ENCODE results near the gene TMC1. TPM values are rescaled to one million over a fixed set of nuclear protein-coding genes. Genes with fewer than 3 reads are reported as not detected.

The TMC1 gene
- total and polyA plus RNA-seq, 9 donors: 0.39 to 1.4 (median 0.65) TPM

DNA sequence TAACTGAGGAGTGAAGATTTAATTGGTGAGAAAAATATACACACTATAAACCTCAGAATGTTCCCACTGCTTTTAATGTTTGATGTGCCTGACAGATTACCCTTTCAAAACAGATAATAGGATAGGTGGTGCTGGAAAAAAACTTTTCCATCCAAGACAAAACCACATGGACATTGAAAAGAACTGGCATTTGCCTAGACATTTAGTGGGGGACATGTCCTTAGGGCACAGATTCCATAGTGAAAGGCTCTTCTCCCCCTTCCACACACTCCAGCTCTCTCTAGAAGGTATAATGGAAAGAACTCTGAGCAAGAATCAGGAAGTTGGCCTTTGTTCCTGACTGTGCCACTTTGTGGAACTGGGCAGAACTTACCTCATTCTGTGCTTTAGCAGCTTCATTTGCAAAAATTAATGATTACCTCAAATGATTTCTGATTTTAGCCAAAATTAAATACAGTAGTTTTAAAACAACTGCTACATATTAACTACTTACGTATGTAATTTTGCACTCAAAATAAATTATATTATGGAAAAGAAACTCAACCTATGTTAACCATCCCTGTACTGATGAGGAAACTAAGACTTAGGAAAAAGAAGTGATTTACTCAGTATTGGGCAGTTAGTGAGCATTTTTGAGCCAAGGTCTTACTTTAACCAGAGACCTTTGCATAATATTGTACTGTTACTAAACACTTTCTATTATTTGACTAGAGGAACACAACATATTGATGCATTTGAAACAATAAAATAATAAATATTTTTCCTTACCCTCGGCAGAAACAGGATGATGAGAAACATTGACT is 43.3 kb downstream of the TMC1 start:
- no CpG with 5 or more reads among the region's 2 CpGs for WGBS (ENCODE audit: insufficient coverage)
- Histone ChIP-seq H3K9me3 (replicated peaks; ENCODE audit: control insufficient read depth, low read depth, low read length) (no peaks in the 10 kb centered on the region), H3K27ac (ENCODE audit: low read length) (no peak overlapping the region), H3K27me3 (ENCODE audit: control insufficient read depth, insufficient read depth, low read length) (no peaks in the 10 kb centered on the region), H3K36me3 (ENCODE audit: control insufficient read depth, insufficient read depth, low read length) (no peaks in the 10 kb centered on the region), H3K4me1 (ENCODE audit: control insufficient read depth, insufficient read depth, low read length) (no peaks in the 10 kb centered on the region), H3K4me3 (ENCODE audit: low read length) (no peak overlapping the region)
- DNase-seq: no peak

- no peak overlapping the region for H3K27ac ChIP-seq (ENCODE audit: low read length)
- no peak for DNase-seq
- H3K4me1 ChIP-seq (ENCODE audit: control insufficient read depth, insufficient read depth, low read length): no peaks in the 10 kb centered on the region
- no peaks in the 10 kb centered on the region for H3K27me3 ChIP-seq (ENCODE audit: control insufficient read depth, insufficient read depth, low read length)
- H3K36me3 ChIP-seq (ENCODE audit: control insufficient read depth, insufficient read depth, low read length): no peaks in the 10 kb centered on the region
- no peaks in the 10 kb centered on the region for H3K9me3 ChIP-seq (replicated peaks; ENCODE audit: control insufficient read depth, low read depth, low read length)
- H3K4me3 ChIP-seq (ENCODE audit: low read length): no peak overlapping the region
- 100% methylated on average over 2 of the region's 7 CpGs for WGBS (ENCODE audit: insufficient coverage)
Measured at GRCh38 chr9:72565535-72565934, 44.1 kb downstream of the TMC1 start.

DNA sequence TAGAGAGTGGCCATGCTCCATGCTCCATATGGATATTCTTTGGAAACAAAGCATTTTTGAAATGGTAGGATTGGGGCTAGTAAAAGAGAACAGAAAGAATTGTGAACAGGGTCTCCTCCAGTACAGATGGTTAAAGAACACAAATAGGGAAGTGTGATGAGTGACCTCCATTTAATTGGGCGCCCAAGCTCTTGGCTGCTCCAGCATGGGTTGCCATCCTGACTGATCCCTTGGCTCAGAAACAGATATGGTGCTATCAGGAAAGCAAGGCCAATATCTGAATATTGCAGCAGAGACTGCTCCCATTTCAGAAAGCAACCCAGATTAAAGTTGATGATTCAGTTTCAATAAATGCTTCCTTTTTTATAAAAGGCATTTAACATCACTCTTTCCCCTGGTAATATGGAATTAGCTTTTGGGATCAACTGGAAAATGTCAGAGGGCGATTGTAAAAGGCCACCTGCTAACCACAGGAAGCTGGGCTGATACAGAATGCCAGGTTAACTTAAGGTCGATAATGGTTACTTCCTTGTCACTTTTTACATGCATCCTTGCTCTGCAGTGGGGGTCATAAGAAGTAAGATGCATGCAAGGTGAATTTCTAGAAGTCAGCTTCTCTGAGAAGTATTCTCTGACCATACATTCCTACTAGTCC is 52.9 kb downstream of the TMC1 start:
- no peak overlapping the region for H3K27ac ChIP-seq (ENCODE audit: low read length)
- peaks cover 16% of the 10 kb centered on the region for H3K4me1 ChIP-seq (ENCODE audit: control insufficient read depth, insufficient read depth, low read length)
- WGBS (ENCODE audit: insufficient coverage): 100% methylated on average over 1 of the region's 3 CpGs
- H3K36me3 ChIP-seq (ENCODE audit: control insufficient read depth, insufficient read depth, low read length): no peaks in the 10 kb centered on the region
- DNase-seq: no peak
- no peaks in the 10 kb centered on the region for H3K27me3 ChIP-seq (ENCODE audit: control insufficient read depth, insufficient read depth, low read length)
- H3K4me3 ChIP-seq (ENCODE audit: low read length): no peak overlapping the region
- no peaks in the 10 kb centered on the region for H3K9me3 ChIP-seq (replicated peaks; ENCODE audit: control insufficient read depth, low read depth, low read length)

DNA sequence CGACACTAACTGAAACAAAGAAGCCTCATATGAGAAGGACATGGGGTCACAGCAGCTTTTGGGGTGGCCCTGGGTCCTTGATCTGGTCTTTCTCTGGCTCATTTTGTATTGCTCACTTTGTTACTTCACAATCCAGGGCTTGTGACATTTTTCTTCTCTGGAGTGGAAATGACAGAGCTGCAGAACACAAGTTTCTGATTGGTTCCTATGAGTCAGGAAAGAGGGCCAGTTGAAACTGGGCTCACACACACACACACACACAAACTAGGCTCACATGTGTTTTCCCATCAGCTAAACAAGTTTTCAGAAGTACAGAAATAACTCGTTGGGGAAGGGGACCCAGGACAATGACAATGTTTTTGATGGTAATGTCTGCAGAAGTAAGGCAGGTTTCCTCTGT is 54.3 kb downstream of the TMC1 start:
- Histone ChIP-seq H3K27me3 (ENCODE audit: control insufficient read depth, insufficient read depth, low read length) (no peaks in the 10 kb centered on the region), H3K4me3 (ENCODE audit: low read length) (no peak overlapping the region), H3K27ac (ENCODE audit: low read length) (no peak overlapping the region), H3K36me3 (ENCODE audit: control insufficient read depth, insufficient read depth, low read length) (no peaks in the 10 kb centered on the region), H3K9me3 (replicated peaks; ENCODE audit: control insufficient read depth, low read depth, low read length) (no peaks in the 10 kb centered on the region), H3K4me1 (ENCODE audit: control insufficient read depth, insufficient read depth, low read length) (peaks cover 17% of the 10 kb centered on the region)
- WGBS (ENCODE audit: insufficient coverage): 80% methylated on average over 2 of the region's 2 CpGs
- DNase-seq: no peak

DNA sequence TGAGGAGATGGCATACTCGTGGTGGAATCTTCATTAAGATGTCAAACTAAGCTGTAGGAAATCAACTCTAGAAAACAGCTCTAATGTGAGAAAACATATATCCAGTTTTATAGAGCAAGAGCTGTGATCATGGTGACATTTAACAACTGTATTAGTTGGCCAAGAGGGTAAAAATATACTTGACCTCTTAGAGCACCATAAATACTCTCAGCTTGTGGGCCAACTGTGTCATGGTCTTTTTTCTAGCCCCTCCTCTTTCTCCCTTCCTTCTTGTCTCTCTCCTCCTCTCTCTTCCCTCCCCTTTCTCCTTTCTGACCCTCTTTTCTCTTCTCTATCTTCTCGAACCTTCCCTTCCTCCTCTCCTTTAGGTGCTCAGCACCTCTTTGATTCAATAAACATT is 54.7 kb downstream of the TMC1 start:
- Histone ChIP-seq H3K27ac (ENCODE audit: low read length) (no peak overlapping the region), H3K27me3 (ENCODE audit: control insufficient read depth, insufficient read depth, low read length) (no peaks in the 10 kb centered on the region), H3K36me3 (ENCODE audit: control insufficient read depth, insufficient read depth, low read length) (no peaks in the 10 kb centered on the region), H3K9me3 (replicated peaks; ENCODE audit: control insufficient read depth, low read depth, low read length) (no peaks in the 10 kb centered on the region), H3K4me1 (ENCODE audit: control insufficient read depth, insufficient read depth, low read length) (peaks cover 17% of the 10 kb centered on the region), H3K4me3 (ENCODE audit: low read length) (no peak overlapping the region)
- 55% methylated on average over 1 of the region's 2 CpGs for WGBS (ENCODE audit: insufficient coverage)
- no peak for DNase-seq

- Histone ChIP-seq H3K36me3 (ENCODE audit: control insufficient read depth, insufficient read depth, low read length) (no peaks in the 10 kb centered on the region), H3K4me3 (ENCODE audit: low read length) (no peak overlapping the region), H3K4me1 (ENCODE audit: control insufficient read depth, insufficient read depth, low read length) (peaks cover 17% of the 10 kb centered on the region), H3K27me3 (ENCODE audit: control insufficient read depth, insufficient read depth, low read length) (no peaks in the 10 kb centered on the region), H3K9me3 (replicated peaks; ENCODE audit: control insufficient read depth, low read depth, low read length) (no peaks in the 10 kb centered on the region), H3K27ac (ENCODE audit: low read length) (peak overlapping the region; percentile 74)
- DNase-seq: peak; percentile 81
- WGBS (ENCODE audit: insufficient coverage): 0% methylated on average over 1 of the region's 4 CpGs
Measured at GRCh38 chr9:72577212-72577753, 55.9 kb downstream of the TMC1 start.

- H3K27me3 ChIP-seq (ENCODE audit: control insufficient read depth, insufficient read depth, low read length): no peaks in the 10 kb centered on the region
- H3K36me3 ChIP-seq (ENCODE audit: control insufficient read depth, insufficient read depth, low read length): no peaks in the 10 kb centered on the region
- no peak overlapping the region for H3K4me3 ChIP-seq (ENCODE audit: low read length)
- no peak overlapping the region for H3K27ac ChIP-seq (ENCODE audit: low read length)
- no peaks in the 10 kb centered on the region for H3K9me3 ChIP-seq (replicated peaks; ENCODE audit: control insufficient read depth, low read depth, low read length)
- H3K4me1 ChIP-seq (ENCODE audit: control insufficient read depth, insufficient read depth, low read length): peaks cover 17% of the 10 kb centered on the region
- peak; percentile 49 for DNase-seq
- 80% methylated on average over 2 of the region's 4 CpGs for WGBS (ENCODE audit: insufficient coverage)
Measured at GRCh38 chr9:72579190-72579589, 57.8 kb downstream of the TMC1 start.

GRCh38 chr9:72579880-72580550 is 58.6 kb downstream of the TMC1 start:
- Histone ChIP-seq H3K27me3 (ENCODE audit: control insufficient read depth, insufficient read depth, low read length) (no peaks in the 10 kb centered on the region), H3K9me3 (replicated peaks; ENCODE audit: control insufficient read depth, low read depth, low read length) (no peaks in the 10 kb centered on the region), H3K27ac (ENCODE audit: low read length) (no peak overlapping the region), H3K4me3 (ENCODE audit: low read length) (no peak overlapping the region), H3K4me1 (ENCODE audit: control insufficient read depth, insufficient read depth, low read length) (peaks cover 17% of the 10 kb centered on the region), H3K36me3 (ENCODE audit: control insufficient read depth, insufficient read depth, low read length) (no peaks in the 10 kb centered on the region)
- DNase-seq: no peak
- WGBS (ENCODE audit: insufficient coverage): 83% methylated on average over 2 of the region's 3 CpGs

- H3K36me3 ChIP-seq (ENCODE audit: control insufficient read depth, insufficient read depth, low read length): no peaks in the 10 kb centered on the region
- H3K9me3 ChIP-seq (replicated peaks; ENCODE audit: control insufficient read depth, low read depth, low read length): no peaks in the 10 kb centered on the region
- WGBS (ENCODE audit: insufficient coverage): no CpG with 5 or more reads among the region's 9 CpGs
- DNase-seq: peak; percentile 8
- H3K27ac ChIP-seq (ENCODE audit: low read length): no peak overlapping the region
- no peak overlapping the region for H3K4me3 ChIP-seq (ENCODE audit: low read length)
- no peaks in the 10 kb centered on the region for H3K27me3 ChIP-seq (ENCODE audit: control insufficient read depth, insufficient read depth, low read length)
- peaks cover 17% of the 10 kb centered on the region for H3K4me1 ChIP-seq (ENCODE audit: control insufficient read depth, insufficient read depth, low read length)
Measured at GRCh38 chr9:72581694-72582093, 60.3 kb downstream of the TMC1 start.

DNA sequence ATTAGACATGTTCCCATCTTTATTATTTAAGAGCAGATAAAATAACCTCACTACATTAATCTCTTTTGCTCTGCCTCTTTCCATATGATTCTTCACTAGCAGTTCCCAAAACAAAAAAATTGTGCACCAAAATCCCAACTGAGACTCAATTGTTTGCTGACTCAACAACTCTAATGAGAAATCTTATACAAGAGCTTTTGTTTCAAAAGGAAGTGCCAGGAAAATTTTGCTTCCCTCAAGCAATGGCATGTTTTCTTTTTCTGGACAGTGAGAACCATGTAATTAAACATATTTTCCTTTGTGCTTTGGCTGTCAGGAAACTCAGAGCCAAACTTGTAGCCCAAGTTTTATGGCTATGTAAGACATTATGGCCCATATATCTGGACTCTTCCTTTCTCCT is 62.0 kb downstream of the TMC1 start:
- Histone ChIP-seq H3K27ac (ENCODE audit: low read length) (no peak overlapping the region), H3K27me3 (ENCODE audit: control insufficient read depth, insufficient read depth, low read length) (no peaks in the 10 kb centered on the region), H3K4me3 (ENCODE audit: low read length) (no peak overlapping the region), H3K9me3 (replicated peaks; ENCODE audit: control insufficient read depth, low read depth, low read length) (no peaks in the 10 kb centered on the region), H3K36me3 (ENCODE audit: control insufficient read depth, insufficient read depth, low read length) (no peaks in the 10 kb centered on the region), H3K4me1 (ENCODE audit: control insufficient read depth, insufficient read depth, low read length) (peaks cover 7% of the 10 kb centered on the region)
- peak; percentile 39 for DNase-seq
